ENCODE data around the gene TMEM223. TPM values are rescaled to one million over a fixed set of nuclear protein-coding genes. Genes with fewer than 3 reads are reported as not detected.

The TMEM223 gene
- total RNA-seq, 4 donors from 2014 or later, result 10.1 to 42.1 (median 29.6) TPM

- Histone ChIP-seq H3K27me3 (no peaks in the 10 kb centered on the region), H3K9me3 (no peaks in the 10 kb centered on the region), H3K27ac (no peak overlapping the region), H3K4me1 (peaks cover 7 to 16% (median 15%) of the 10 kb centered on the region in 4 donors), H3K4me3 (no peak overlapping the region), H3K36me3 (peaks cover 0 to 70% (median 36%) of the 10 kb centered on the region in 4 donors)
- in situ Hi-C loops (cut with MboI; ENCODE audit: low pct_ligation_motif_present in 1 of 4, low pct_unique_long_range_greater_than_20kb in 1 of 4, low sequenced_read_pairs in 3 of 4), result no loop called here
- intact Hi-C loops (cut with DNase I; ENCODE audit: low total_unique reads), result no loop called here
- no peak for DNase-seq
- 86% methylated on average over 4 of the region's 4 CpGs; no CpG with 5 or more reads in 1 of the 2 donors for WGBS, 2 donors (ENCODE audit: low coverage in 1 of 2)
- TF ChIP-seq POLR2A (IDR thresholded peaks at IDR 0.05) (no peak), POLR2AphosphoS5 (IDR thresholded peaks at IDR 0.05) (no peak), EP300 (IDR thresholded peaks at IDR 0.05; ENCODE audit: low read depth) (no peak)
- TF ChIP-seq, protein P1, sequence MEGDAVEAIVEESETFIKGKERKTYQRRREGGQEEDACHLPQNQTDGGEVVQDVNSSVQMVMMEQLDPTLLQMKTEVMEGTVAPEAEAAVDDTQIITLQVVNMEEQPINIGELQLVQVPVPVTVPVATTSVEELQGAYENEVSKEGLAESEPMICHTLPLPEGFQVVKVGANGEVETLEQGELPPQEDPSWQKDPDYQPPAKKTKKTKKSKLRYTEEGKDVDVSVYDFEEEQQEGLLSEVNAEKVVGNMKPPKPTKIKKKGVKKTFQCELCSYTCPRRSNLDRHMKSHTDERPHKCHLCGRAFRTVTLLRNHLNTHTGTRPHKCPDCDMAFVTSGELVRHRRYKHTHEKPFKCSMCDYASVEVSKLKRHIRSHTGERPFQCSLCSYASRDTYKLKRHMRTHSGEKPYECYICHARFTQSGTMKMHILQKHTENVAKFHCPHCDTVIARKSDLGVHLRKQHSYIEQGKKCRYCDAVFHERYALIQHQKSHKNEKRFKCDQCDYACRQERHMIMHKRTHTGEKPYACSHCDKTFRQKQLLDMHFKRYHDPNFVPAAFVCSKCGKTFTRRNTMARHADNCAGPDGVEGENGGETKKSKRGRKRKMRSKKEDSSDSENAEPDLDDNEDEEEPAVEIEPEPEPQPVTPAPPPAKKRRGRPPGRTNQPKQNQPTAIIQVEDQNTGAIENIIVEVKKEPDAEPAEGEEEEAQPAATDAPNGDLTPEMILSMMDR (IDR thresholded peaks at IDR 0.05), result no peak
Observed at GRCh38 chr11:62801071-62801470, 9.3 kb upstream of the TMEM223 start.

DNA sequence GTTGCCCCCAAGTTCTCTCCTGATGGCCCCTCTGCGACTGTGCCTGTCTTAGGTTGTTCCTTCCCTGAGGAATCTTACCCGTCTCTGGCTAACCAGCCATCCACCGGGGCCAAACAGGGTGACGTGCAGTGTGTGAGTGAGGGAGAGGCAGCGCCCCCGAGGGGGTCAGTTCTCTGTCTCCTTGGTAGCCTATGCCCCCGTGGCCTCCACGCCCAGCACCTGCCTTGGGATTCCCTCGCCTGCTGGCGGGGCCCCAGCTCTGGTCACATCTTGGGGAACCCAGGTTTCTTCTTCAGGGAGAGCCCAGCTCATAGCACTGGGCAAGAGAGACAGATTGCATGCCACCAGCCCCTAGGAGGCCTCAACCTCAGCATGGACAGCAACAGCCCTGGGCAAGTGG is 7.7 kb upstream of the TMEM223 start:
- intact Hi-C loops (cut with DNase I; ENCODE audit: low total_unique reads) (no loop called here), in situ Hi-C loops (cut with MboI; ENCODE audit: low pct_ligation_motif_present in 1 of 4, low pct_unique_long_range_greater_than_20kb in 1 of 4, low sequenced_read_pairs in 3 of 4) (no loop called here)
- H3K36me3 ChIP-seq, result peaks cover 0 to 86% (median 44%) of the 10 kb centered on the region in 4 donors
- TF ChIP-seq EP300 (IDR thresholded peaks at IDR 0.05; ENCODE audit: low read depth) (no peak), POLR2AphosphoS5 (IDR thresholded peaks at IDR 0.05) (no peak), POLR2A (IDR thresholded peaks at IDR 0.05) (no peak)
- TF ChIP-seq, protein P1 (IDR thresholded peaks at IDR 0.05), result no peak
- peaks cover 7 to 11% (median 10%) of the 10 kb centered on the region in 4 donors for H3K4me1 ChIP-seq
- no peaks in the 10 kb centered on the region for H3K27me3 ChIP-seq
- no peak for DNase-seq
- H3K4me3 ChIP-seq, result no peak overlapping the region
- H3K9me3 ChIP-seq, result no peaks in the 10 kb centered on the region
- no peak overlapping the region for H3K27ac ChIP-seq
- 93% methylated on average over 10 of the region's 10 CpGs; no CpG with 5 or more reads in 1 of the 2 donors for WGBS, 2 donors (ENCODE audit: low coverage in 1 of 2)

DNA sequence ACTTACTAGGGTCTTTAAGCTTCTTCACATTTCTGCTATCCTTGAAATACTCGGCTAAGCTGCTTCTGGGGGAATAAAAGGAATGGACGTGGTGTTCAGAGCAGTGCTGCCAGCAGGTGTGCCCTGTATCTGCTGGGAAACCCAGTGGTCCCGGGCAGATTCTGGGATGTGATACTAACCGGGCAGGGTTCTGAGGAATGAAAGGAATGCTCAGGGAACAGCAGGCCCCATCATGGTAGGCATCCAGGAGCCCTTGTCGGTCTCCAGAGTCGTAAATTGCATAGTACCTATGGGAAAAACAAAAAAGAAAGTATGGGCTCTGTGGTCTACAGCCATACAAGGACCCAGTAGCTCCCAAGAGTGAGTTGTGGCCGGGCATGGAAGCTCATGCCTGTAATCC is 4.5 kb upstream of the TMEM223 start:
- Histone ChIP-seq H3K4me3 (no peak overlapping the region), H3K36me3 (peaks cover 0 to 78% (median 40%) of the 10 kb centered on the region in 4 donors), H3K27ac (no peak overlapping the region), H3K9me3 (no peaks in the 10 kb centered on the region), H3K27me3 (no peaks in the 10 kb centered on the region), H3K4me1 (peaks cover 8% of the 10 kb centered on the region in 4 donors)
- DNase-seq, result no peak
- TF ChIP-seq POLR2AphosphoS5 (IDR thresholded peaks at IDR 0.05) (no peak), POLR2A (IDR thresholded peaks at IDR 0.05) (no peak)
- in situ Hi-C loops (cut with MboI; ENCODE audit: low pct_ligation_motif_present in 1 of 4, low pct_unique_long_range_greater_than_20kb in 1 of 4, low sequenced_read_pairs in 3 of 4), result no loop called here
- intact Hi-C loops (cut with DNase I; ENCODE audit: low total_unique reads), result no loop called here
- WGBS, 2 donors (ENCODE audit: low coverage in 1 of 2), result 84 to 89% methylated on average over 7 of the region's 7 CpGs

DNA sequence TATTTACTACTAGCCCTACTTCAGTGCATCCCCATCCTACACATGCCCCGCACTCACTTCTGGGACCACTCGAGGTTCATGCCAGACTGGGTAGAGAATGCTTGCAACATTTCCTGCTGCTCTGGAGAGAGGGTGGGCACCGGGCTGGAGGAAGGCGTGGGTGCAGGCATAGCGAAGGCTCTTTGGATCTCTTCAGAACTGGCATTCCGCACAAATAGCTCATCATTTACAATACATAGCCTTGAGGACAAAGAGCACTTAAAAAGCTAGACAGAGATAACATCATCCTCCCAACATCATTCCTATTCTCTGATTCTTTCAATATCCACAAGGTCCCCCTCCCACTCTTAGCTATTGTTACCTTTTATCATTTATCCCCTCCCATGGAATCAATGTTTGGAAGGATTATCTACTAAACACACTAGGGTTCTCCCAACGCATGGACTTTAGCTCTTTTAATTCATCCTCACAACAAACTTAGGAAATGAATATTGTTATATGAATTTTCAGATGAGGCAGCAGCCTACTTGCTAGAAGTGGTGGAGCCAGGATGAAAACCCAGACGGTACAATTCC is 2.5 kb upstream of the TMEM223 start:
- in situ Hi-C loops (cut with MboI; ENCODE audit: low pct_ligation_motif_present in 1 of 4, low pct_unique_long_range_greater_than_20kb in 1 of 4, low sequenced_read_pairs in 3 of 4) (no loop called here), intact Hi-C loops (cut with DNase I; ENCODE audit: low total_unique reads) (no loop called here)
- no peak for DNase-seq
- peaks cover 0 to 67% (median 30%) of the 10 kb centered on the region in 4 donors for H3K36me3 ChIP-seq
- H3K27ac ChIP-seq, result no peak overlapping the region
- H3K27me3 ChIP-seq, result no peaks in the 10 kb centered on the region
- H3K9me3 ChIP-seq, result no peaks in the 10 kb centered on the region
- peaks cover 15 to 27% (median 21%) of the 10 kb centered on the region in 4 donors for H3K4me1 ChIP-seq
- no peak for TF ChIP-seq POLR2A (IDR thresholded peaks at IDR 0.05)
- no peak for TF ChIP-seq EP300 (IDR thresholded peaks at IDR 0.05; ENCODE audit: low read depth)
- TF ChIP-seq, protein P1 (IDR thresholded peaks at IDR 0.05), result no peak
- TF ChIP-seq POLR2AphosphoS5 (IDR thresholded peaks at IDR 0.05), result no peak
- 93 to 97% methylated on average over 5 to 8 of the region's 8 CpGs for WGBS, 2 donors (ENCODE audit: low coverage in 1 of 2)
- H3K4me3 ChIP-seq, result no peak overlapping the region
